ENCODE results near the gene FGF14.

Gene FGF14

GRCh38 chr13:101703081-101703480, 698.8 kb downstream of the FGF14 start:
- DNase-seq: no peak

GRCh38 chr13:101700598-101700997, 701.2 kb downstream of the FGF14 start:
- no peak for DNase-seq

GRCh38 chr13:101698400-101698799, 703.4 kb downstream of the FGF14 start:
- no peak for DNase-seq

- no peak for DNase-seq
Observed at GRCh38 chr13:101697745-101698144, 704.1 kb downstream of the FGF14 start.

- no peak for DNase-seq
Observed at GRCh38 chr13:101695870-101696516, 705.9 kb downstream of the FGF14 start.

- DNase-seq: no peak
Observed at GRCh38 chr13:101691341-101691860, 710.4 kb downstream of the FGF14 start.

- DNase-seq: no peak
Observed at GRCh38 chr13:101690871-101691270, 711.0 kb downstream of the FGF14 start.

- DNase-seq: no peak
Observed at GRCh38 chr13:101686003-101686402, 715.8 kb downstream of the FGF14 start.

- no peak for DNase-seq
Observed at GRCh38 chr13:101681834-101682233, 720.0 kb downstream of the FGF14 start.

- no peak for DNase-seq
Observed at GRCh38 chr13:101673360-101674105, 728.3 kb downstream of the FGF14 start.

- DNase-seq: no peak
Observed at GRCh38 chr13:101661839-101662238, 740.0 kb downstream of the FGF14 start.

Data from NCI-H2029 (cell line).